ENCODE results near the gene ABCA13.

ABCA13 gene

GRCh38 chr7:48242846-48243245, 71.6 kb downstream of the ABCA13 start:
- DNase-seq, result no peak

GRCh38 chr7:48244864-48245271, 73.6 kb downstream of the ABCA13 start:
- peak; percentile 65 for DNase-seq

GRCh38 chr7:48245751-48246472, 74.7 kb downstream of the ABCA13 start:
- peak; percentile 82 for DNase-seq

GRCh38 chr7:48249166-48249565, 77.9 kb downstream of the ABCA13 start:
- DNase-seq, result no peak

- DNase-seq, result no peak
These were observed 79.2 kb downstream of the ABCA13 start for GRCh38 chr7:48250441-48250951.

GRCh38 chr7:48251766-48252165, 80.5 kb downstream of the ABCA13 start:
- peak; percentile 8 for DNase-seq

GRCh38 chr7:48252995-48253394, 81.7 kb downstream of the ABCA13 start:
- no peak for DNase-seq

- peak; percentile 72 for DNase-seq
These were observed 83.8 kb downstream of the ABCA13 start for GRCh38 chr7:48255046-48255445.

- DNase-seq, result no peak
These were observed 88.4 kb downstream of the ABCA13 start for GRCh38 chr7:48259463-48260280.

- DNase-seq, result no peak
These were observed 90.4 kb downstream of the ABCA13 start for GRCh38 chr7:48261696-48262095.

- DNase-seq, result no peak
These were observed 91.5 kb downstream of the ABCA13 start for GRCh38 chr7:48262606-48263310.

- no peak for DNase-seq
These were observed 92.0 kb downstream of the ABCA13 start for GRCh38 chr7:48263311-48263650.

- no peak for DNase-seq
These were observed 97.8 kb downstream of the ABCA13 start for GRCh38 chr7:48269066-48269465.

GRCh38 chr7:48274662-48275061, 103.4 kb downstream of the ABCA13 start:
- DNase-seq, result no peak

- DNase-seq, result no peak
These were observed 108.2 kb downstream of the ABCA13 start for GRCh38 chr7:48279420-48279819.

- no peak for DNase-seq
These were observed 108.8 kb downstream of the ABCA13 start for GRCh38 chr7:48280100-48280499.

GRCh38 chr7:48285373-48285772, 114.1 kb downstream of the ABCA13 start:
- no peak for DNase-seq

GRCh38 chr7:48286836-48287235, 115.6 kb downstream of the ABCA13 start:
- DNase-seq, result no peak

- no peak for DNase-seq
These were observed 118.4 kb downstream of the ABCA13 start for GRCh38 chr7:48289656-48290055.

GRCh38 chr7:48292949-48293348, 121.7 kb downstream of the ABCA13 start:
- DNase-seq, result no peak

GRCh38 chr7:48295296-48295971, 124.2 kb downstream of the ABCA13 start:
- no peak for DNase-seq

- no peak for DNase-seq
These were observed 125.7 kb downstream of the ABCA13 start for GRCh38 chr7:48296966-48297365.

- DNase-seq, result peak; percentile 62
These were observed 127.5 kb downstream of the ABCA13 start for GRCh38 chr7:48298779-48299178.
